EH (cell line): ENCODE measurements around the gene PDE6B.
A peak's percentile ranks its signal among the peaks of the same experiment; 100 is the strongest.
"Not testable (repeated sequence)": the region's sequence is repeated elsewhere in the genome, so short reads cannot be mapped to it uniquely, and the experiment has no call there.

Experiments used
- DNase-seq: peaks from one replicate; pipeline ENCODE4 v3.0.0-alpha.2; 2015; ENCODE audit warnings: low read depth

The PDE6B gene

DNA sequence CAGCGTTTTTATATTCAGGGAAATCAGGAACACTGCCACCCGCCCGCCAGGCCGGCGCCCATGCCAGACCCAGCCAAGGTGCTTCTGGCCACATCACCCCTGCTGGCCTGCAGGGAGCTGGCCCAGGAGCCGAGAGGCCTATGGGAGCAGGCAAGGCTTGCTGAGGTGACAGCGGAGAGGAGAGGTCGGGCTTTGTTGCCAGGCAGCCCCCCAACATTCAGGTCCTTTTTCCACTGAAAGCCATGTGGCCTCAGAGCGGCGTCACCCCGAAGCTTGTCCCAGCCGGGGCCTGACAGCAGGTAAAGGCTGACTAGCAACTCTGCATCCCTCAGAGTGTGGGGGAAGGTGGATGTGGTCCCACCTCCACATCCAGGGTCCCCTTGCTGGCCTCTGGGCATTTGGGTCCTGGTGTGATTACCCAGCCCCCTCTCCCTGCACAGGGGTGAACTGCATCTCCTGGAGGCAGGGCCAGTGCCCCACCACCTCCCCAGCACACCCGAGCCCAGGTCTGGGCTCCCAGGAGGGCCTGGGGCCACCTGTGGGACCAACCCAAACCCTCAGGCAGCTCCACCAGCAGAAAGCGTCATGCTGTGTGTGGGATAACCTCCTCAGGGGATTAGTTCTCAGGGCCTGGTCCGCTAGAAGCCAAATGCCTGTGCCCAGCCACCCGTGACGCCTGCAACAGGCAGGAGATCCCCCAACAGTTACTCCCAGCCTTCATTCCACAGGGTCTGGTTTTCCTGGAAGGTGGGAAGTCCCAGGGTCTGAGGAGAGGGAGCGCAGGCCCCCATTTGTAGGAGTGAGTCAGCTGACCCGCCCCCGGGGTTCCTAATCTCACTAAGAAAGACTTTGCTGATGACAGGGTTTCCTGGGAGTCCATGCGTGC is at the start of gene PDE6B:
Gene PDE6B (plus strand): TSS at position 869 of the 886 bp plus-strand sequence. CDS start 54 bp downstream, outside the sequence.
- DNase-seq: no peak

GRCh38 chr4:576245-576821 is 49.0 kb upstream of the PDE6B start, which contains the start of gene TMEM271:
TSS of gene TMEM271 (minus strand) at chr4:576295. CDS start at chr4:576062, 233 bp downstream.
- no peak for DNase-seq

DNA sequence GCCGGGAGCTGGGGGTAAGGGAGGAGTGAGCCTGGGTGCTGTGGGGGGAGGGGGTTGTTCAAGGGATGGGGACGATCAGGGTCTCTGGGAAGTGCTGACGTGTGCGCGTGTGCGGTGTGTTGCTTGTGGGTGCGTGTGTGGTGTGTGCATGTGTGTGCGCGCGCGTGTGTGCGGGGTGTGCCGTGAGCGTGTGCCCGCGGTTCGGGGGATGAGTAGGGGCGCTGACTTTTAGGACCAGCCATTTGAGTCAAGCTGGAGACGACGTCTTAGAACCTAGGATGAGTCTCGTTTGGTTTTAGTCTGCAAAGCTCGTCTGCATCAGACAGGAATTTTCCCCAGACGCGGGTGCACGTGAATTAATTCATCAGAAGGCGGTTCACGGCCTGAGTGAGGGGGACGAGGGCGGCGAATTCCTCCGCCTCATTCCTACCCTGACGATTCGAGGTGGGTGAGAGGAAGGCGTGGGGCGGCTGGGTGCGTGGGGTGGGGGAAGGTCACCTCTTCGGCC is 48.3 kb upstream of the PDE6B start:
- no peak for DNase-seq

- DNase-seq: peak; percentile 56
Observed at GRCh38 chr4:577499-578450, 47.6 kb upstream of the PDE6B start.

DNA sequence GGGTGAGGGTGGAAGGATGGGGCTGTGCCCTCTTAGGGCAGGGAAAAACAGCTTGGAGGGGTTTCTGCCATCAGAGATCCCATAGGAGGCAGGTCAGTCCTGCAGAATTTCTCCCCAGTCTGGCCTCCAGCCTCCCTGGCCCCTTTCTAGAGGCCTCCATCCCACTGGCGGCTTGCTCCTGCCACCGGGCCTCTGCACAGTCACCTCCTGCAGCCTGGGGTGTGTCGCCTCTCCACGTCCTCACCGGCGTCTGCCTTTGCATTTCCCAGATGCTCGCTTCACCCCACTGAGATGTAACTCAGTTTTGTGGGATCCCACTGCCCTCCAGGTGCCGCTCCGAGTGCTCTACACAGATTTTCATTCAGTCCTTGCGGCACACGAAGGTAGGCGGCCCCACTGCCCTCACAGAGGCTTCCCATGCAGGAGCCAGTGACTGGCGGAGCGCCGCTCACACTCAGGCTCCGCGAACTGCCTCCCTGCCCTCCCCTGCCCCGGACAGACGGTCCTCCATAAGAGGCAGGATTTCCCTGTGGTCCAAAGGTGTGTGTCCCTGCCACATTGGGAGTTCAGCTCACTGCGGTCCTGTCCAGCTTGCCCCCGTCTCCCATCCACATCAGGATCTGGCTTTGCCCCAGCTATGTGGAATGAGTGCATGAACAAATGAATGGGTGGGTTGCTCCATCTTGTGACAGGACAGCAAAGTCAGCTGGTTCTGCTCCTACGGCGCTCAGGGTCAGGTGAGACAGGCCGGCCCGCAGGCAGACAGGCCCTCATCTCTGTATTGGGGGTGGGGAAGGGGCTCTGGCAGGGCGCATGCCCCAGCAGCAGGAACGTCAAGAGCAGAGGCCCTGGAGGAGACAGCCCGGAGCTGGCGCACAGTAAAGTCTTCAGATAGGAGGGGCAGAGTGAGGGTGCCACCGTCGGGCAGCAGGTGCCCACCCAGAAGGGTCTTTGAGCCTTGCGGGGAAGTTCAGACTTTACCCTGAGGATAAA is 46.6 kb upstream of the PDE6B start:
- no peak for DNase-seq

DNA sequence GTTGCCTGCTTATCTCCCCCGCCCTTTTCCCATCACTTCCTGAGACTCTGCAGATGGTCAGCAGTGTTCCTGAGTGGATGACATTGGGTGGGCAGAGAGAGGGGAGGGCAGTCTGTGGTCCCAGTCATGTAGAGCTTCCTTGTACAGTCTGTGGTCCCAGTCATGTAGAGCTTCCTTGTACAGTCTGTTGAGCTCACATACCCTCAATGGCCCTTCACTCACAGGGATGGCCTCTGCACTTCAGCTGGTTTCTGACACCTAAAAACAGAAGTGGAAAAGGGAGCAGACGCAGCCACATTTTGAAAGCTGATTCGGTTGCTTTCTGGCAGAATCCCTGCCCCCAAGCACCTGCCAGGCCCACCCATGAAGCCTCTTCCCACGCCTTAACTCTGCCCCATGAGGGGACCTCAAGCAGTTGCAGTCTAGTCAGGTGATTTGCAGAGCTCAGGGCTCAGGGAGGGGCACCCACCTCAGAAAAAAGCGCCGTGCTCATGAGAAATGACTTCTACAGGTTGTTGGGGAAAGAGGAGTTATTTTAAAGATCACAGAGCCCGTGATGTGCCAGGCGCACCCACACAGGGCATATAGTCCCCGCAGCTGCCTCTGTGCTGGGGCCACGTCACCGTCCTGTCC is 45.7 kb upstream of the PDE6B start:
- no peak for DNase-seq

DNA sequence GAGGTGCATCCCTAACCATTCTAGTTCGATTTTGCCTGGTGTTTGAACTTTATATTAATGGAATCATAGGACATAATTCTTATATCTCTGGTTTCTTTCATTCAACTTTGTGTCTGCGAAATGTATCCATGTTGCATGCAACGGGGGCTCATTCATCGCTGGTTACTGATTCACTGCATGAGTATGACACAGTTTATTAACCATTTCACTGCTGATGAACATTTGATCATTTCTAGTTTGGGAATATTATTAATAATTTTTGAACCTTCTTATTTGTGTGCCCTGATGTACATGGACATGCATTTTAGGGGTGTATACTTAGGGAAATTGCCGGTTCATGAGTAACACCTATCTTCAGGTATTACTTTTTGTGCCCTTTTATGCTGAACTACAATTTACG is 44.2 kb upstream of the PDE6B start:
- no peak for DNase-seq

GRCh38 chr4:581753-582361 is 43.5 kb upstream of the PDE6B start:
- DNase-seq: no peak

- no peak for DNase-seq
Observed at GRCh38 chr4:583820-584219, 41.6 kb upstream of the PDE6B start.

- DNase-seq: no peak
Observed at GRCh38 chr4:587671-588350, 37.6 kb upstream of the PDE6B start.

- no peak for DNase-seq
Observed at GRCh38 chr4:588351-588849, 37.0 kb upstream of the PDE6B start.

- no peak for DNase-seq
Observed at GRCh38 chr4:589219-589963, 36.0 kb upstream of the PDE6B start.

DNA sequence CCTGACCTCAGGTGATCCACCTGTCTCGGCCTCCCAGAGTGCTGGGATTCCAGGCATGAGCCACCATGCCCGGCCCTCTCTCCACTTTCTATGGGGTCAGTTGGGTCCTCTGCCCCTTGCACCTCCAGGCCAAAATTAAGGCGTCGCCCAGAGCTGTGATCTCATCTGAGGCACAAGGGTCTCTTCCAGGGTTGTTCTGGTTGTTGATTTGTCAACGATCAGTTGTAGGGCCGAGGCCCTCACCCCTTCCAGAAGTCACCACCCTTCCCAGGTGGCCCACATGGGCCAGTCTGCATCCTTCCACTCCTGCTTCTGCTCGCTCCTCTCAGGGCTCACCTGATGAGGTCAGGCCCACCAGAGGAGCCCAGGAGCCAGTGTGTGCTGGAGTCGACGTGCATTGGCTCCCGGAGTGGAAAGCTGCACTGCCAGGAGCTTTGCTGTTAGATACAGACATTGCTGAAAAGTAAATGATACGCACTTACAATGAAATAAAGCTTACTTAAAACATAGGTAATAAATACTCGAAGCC is 35.0 kb upstream of the PDE6B start:
- no peak for DNase-seq

- DNase-seq: not testable (repeated sequence)
Observed at GRCh38 chr4:592178-592577, 33.2 kb upstream of the PDE6B start.

GRCh38 chr4:592825-593520 is 32.4 kb upstream of the PDE6B start:
- no peak for DNase-seq

- DNase-seq: no peak
Observed at GRCh38 chr4:598925-599324, 26.4 kb upstream of the PDE6B start.

- no peak for DNase-seq
Observed at GRCh38 chr4:600166-600565, 25.2 kb upstream of the PDE6B start.
